Osteoblast (primary cell): ENCODE measurements around the gene SPATA21. TPM values are rescaled to one million over a fixed set of nuclear protein-coding genes. Genes with fewer than 3 reads are reported as not detected.

Experiments used
- DNase-seq: peaks from one replicate; pipeline ENCODE4 v3.0.0; 2011; ENCODE audit warnings: low spot score, mixed read lengths; ENCODE audit not compliant: insufficient read length; ENCODE audit errors: missing footprints
- H2AFZ ChIP-seq: 2 replicates; pipeline ENCODE4 v1.6.0; 2011; ENCODE audit warnings: mild to moderate bottlenecking, low read length
- H3K27ac ChIP-seq: 2 replicates; pipeline ENCODE4 v1.5.1; 2011; ENCODE audit warnings: mild to moderate bottlenecking, low read depth, low read length, moderate library complexity
- H3K27me3 ChIP-seq: 2 replicates; pipeline ENCODE4 v1.6.0; 2012; ENCODE audit warnings: mild to moderate bottlenecking, control low read depth, inconsistent platforms, low read length, moderate library complexity; ENCODE audit not compliant: insufficient read depth
- H3K36me3 ChIP-seq: 2 replicates; pipeline ENCODE4 v1.5.1; 2011; ENCODE audit warnings: mild to moderate bottlenecking, low read length, control low read depth, moderate library complexity; ENCODE audit not compliant: insufficient read depth
- H3K4me1 ChIP-seq: 2 replicates; pipeline ENCODE4 v1.5.1; 2011; ENCODE audit warnings: mild to moderate bottlenecking, low read length, control low read depth, moderate library complexity; ENCODE audit not compliant: insufficient read depth
- H3K4me2 ChIP-seq: 2 replicates; pipeline ENCODE4 v1.6.0; 2011; ENCODE audit warnings: mild to moderate bottlenecking, low read length; ENCODE audit not compliant: insufficient read depth
- H3K4me3 ChIP-seq: fragments of 200-600 bp; sonication (generic); 3 replicates; pipeline ENCODE4 v1.5.1; 2012; ENCODE audit warnings: mild to moderate bottlenecking, low read length, inconsistent platforms; ENCODE audit not compliant: insufficient read depth
- H3K79me2 ChIP-seq: 2 replicates; pipeline ENCODE4 v1.6.0; 2012; ENCODE audit warnings: mild to moderate bottlenecking, low read length, control low read depth, inconsistent platforms; ENCODE audit not compliant: insufficient read depth
- H3K9me3 ChIP-seq: 2 replicates; pipeline ENCODE4 v1.5.1; 2011; ENCODE audit warnings: low read depth, low read length, control low read depth
- H4K20me1 ChIP-seq: 2 replicates; pipeline ENCODE4 v1.6.0; 2012; ENCODE audit warnings: mild to moderate bottlenecking, low read length, control low read depth; ENCODE audit not compliant: insufficient read depth
- CTCF ChIP-seq: IDR thresholded peaks from 2 replicates; pipeline ENCODE4 v1.5.1; 2011; ENCODE audit warnings: mild to moderate bottlenecking, low read depth, low read length, moderate library complexity; ENCODE audit errors: extremely low read depth
- total RNA-seq: library from RNA; depleted of rRNA; stranded (reverse); fragments of >200 nt; gene quantifications from 2 replicates; pipeline ENCODE4 v1.2.3, GENCODE V29; 2012

The SPATA21 gene
- total RNA-seq, 1 donor = not detected

- Histone ChIP-seq H3K4me3 (no peak overlapping the region), H3K27ac (peak overlapping the region; percentile 93), H3K4me1 (peaks cover 25% of the 10 kb centered on the region), H3K79me2 (peaks cover 69% of the 10 kb centered on the region), H4K20me1 (peaks cover 39% of the 10 kb centered on the region), H2AFZ (no peak overlapping the region), H3K27me3 (no peaks in the 10 kb centered on the region), H3K36me3 (no peaks in the 10 kb centered on the region), H3K9me3 (no peaks in the 10 kb centered on the region), H3K4me2 (no peak overlapping the region)
- TF ChIP-seq CTCF = no peak
- DNase-seq = no peak
Measured at GRCh38 chr1:16349847-16350406, 87.3 kb downstream of the SPATA21 start.

Other genes with a start within 250 kb of the SPATA21 start
- gene ARHGEF19, start 224.8 kb downstream of the SPATA21 start, total RNA-seq = 5.9 and 6.5 TPM in 2 replicates
- 9.4 and 14.1 TPM in 2 replicates for gene CPLANE2, start 200.2 kb downstream of the SPATA21 start, total RNA-seq
- gene FBXO42, start 84.9 kb downstream of the SPATA21 start, total RNA-seq = 15.0 and 16.3 TPM in 2 replicates
- 63.6 and 66.2 TPM in 2 replicates for gene SZRD1, start 70.2 kb downstream of the SPATA21 start, total RNA-seq
- 76.0 and 76.3 TPM in 2 replicates for gene NECAP2, start 3.3 kb upstream of the SPATA21 start, total RNA-seq
- under 0.01 TPM in 1 of 2 replicates, not detected in the other for gene RNU1-1, start 76.9 kb upstream of the SPATA21 start, total RNA-seq
- gene NBPF1, start 176.1 kb upstream of the SPATA21 start, total RNA-seq = 54.6 and 71.6 TPM in 2 replicates
- gene RNU1-3, start 229.5 kb upstream of the SPATA21 start, total RNA-seq = under 0.01 TPM in 1 of 2 replicates, not detected in the other